GM18502 (cell line): ENCODE results near the gene MAPRE3.

Source experiments
- ATAC-seq: cut with Tn5 transposase; IDR thresholded peaks from one replicate; pipeline ENCODE4 v1.9.1; 2021; ENCODE audit warnings: mild to moderate bottlenecking; ENCODE audit not compliant: unreplicated experiment, poor library complexity

MAPRE3 gene

GRCh38 chr2:27007416-27008374 lies 37.3 kb downstream of the MAPRE3 start:
- no peak for ATAC-seq

GRCh38 chr2:27008678-27009077 lies 38.2 kb downstream of the MAPRE3 start:
- no peak for ATAC-seq

GRCh38 chr2:27009083-27009482 lies 38.6 kb downstream of the MAPRE3 start:
- no peak for ATAC-seq

DNA sequence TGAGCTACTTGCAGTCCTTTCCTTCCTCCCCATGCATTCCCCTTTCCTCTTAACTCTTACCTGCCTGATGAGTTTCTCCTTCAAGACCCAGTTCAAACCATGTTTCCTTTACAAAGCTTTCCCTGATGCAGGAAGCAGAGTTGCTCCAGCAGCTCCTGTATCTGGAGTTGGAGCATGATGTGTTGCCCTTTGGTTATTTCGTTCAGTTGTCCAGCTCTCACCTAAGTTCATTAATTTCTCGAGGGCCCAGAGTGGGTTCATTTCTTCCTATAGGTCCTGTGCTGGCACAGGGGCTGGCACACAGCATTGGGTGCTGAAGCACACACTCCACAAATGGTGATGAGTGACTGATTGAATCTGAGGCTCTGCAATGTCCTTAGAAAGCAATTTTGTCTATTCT lies 39.3 kb downstream of the MAPRE3 start:
- no peak for ATAC-seq

- ATAC-seq, result no peak
Measured at GRCh38 chr2:27010139-27010538, 39.7 kb downstream of the MAPRE3 start.

- no peak for ATAC-seq
Measured at GRCh38 chr2:27013738-27014137, 43.3 kb downstream of the MAPRE3 start.

DNA sequence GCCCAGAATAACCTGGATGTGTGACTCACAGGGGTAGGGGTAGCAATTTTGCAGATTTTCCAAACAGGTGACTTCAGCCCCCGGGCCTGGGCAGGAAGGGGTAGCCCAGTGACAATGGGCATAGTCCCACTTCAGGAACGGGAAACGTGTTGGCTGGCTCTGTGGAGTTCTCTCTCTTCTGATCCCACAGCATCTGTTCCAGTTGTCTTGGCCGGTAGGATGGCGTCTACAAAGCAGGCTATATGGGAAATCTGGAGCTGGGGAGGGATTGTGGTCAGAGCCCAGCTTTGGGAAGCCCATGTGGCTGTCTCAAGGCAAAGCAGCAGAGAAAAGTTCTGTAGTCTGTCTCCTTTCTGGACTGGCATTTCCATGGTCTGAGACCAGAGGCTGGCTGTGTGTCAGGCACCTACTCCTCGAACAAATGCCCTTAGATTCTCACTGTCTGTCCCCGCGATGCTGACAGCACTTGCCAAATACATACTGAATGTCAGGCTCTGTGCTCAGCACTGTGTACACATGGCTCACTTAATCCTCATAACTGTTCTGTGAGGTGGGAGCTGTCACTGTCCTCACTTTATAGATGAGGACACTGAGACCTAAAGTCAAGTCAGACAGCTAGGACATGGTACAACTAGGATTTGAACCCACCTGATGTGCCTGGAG lies 44.5 kb downstream of the MAPRE3 start:
- no peak for ATAC-seq

DNA sequence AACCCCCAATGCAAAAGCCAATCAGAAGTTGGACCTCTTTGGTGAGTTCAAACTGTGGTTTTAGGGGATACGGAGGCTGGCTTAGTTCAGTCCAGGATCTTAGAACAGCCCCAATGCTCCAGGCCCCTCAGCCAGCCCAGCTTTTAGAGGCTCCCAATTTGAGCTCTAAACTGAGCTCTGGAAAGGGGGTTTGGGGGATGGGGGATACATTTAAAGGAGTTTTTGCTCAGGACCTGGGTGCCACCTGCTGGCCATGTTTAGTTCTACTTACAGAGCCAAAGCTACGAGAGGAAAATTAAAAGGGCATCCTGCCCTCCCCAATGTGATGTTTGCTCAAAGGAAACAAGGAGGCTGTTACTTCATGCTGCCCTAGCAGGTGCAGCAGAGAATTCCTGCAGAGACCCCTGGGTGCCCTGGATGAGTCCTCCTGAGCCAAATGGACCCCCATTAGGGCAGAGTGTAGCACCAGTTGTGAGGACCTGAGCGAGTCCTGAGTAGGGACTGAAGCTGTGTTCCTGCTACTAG lies 46.4 kb downstream of the MAPRE3 start:
- no peak for ATAC-seq

- ATAC-seq, result no peak
Measured at GRCh38 chr2:27018142-27018541, 47.7 kb downstream of the MAPRE3 start.

DNA sequence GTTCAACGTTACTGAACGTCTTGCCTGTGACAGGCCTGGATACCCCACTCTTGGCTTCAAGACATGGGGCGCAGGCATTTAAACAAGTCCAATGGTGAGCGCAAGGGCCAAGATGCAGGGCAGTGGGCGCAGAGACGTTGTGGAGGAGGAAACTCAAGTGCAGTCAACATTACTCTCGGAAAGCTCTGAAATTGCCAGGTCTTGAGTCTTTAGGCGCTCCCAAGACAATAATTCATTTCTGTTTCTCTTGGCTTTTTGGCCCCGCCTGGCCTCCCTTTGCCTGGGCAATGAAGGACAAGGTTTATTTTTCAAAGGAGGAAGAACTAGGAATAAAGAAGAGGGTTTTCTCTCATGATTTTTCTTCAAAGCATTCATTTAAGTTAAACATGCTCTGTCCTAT lies 49.0 kb downstream of the MAPRE3 start:
- no peak for ATAC-seq

DNA sequence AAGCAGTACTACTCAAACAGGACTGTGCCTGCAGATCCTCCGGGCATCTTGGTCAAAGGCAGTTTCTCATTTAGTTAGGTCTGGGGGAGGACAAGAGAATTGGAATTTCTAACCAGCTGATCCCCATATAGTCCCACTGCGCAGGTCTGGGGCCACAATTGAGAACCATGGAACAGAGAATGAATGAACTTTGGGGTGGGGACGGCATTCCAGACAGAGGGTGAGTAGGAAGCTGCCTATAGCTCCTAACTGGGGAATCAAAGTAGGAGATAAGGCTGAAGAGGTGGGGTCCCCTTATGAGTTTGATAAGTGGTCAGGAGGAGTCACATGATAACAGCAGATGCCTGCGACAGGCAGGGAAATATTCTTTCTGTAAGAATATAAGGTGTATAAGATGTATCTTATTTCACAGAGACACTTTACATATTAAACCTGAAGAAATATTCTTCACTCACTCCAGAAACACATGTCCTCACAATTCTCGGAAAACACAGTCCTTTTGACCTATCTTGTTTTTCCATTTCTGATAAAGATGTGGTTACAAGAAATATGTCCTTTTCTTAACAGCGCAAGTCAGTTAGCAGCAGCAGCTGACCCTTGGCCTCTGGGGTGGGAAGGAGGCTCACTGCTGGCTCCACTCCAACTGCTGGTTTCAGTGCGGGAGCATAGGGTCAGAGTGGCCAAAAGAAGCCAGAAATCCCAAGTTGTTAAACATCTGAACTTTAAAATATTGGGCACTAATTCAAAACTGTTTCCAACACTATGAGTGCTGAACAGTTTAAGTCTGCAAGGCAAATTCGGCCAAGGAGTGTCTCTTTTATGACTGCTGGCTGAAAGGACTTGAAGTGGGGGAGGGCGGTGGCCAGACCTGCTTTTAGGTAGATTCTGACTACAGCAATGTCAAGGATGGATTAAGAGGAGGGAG lies 49.8 kb downstream of the MAPRE3 start:
- no peak for ATAC-seq

- ATAC-seq, result no peak
Measured at GRCh38 chr2:27021253-27022049, 51.0 kb downstream of the MAPRE3 start.

- no peak for ATAC-seq
Measured at GRCh38 chr2:27023740-27024139, 53.3 kb downstream of the MAPRE3 start.

GRCh38 chr2:27024188-27024587 lies 53.8 kb downstream of the MAPRE3 start:
- no peak for ATAC-seq

- ATAC-seq, result no peak
Measured at GRCh38 chr2:27024812-27025211, 54.4 kb downstream of the MAPRE3 start.

DNA sequence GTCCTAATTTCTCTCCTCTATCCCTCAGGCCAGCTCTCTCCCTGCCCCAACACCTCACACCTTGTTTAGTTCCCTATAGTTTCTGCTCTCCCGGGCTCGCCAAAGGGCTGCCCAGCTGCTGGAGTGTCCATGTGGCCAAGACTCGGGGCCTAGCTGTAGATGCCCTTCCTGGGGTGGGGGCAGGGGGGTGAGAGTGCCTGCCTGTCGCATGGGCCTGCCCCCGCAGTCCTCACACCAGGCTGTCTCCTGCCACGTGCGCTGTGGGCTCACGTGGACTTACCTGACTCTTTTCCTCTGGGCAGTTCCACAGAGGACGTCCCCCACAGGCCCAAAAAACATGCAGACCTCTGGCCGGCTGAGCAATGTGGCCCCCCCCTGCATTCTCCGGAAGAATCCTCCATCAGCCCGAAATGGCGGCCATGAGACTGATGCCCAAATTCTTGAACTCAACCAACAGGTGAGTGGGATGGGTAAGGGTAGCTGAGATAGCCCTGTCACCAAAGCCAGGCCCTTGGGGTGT lies 54.9 kb downstream of the MAPRE3 start:
- no peak for ATAC-seq

GRCh38 chr2:27025861-27026851 lies 55.7 kb downstream of the MAPRE3 start:
- ATAC-seq, result no peak

GRCh38 chr2:27027211-27027651 lies 56.8 kb downstream of the MAPRE3 start:
- no peak for ATAC-seq
